Measurements from ENCODE around the gene CFHR4. TPM values are rescaled to one million over a fixed set of nuclear protein-coding genes. Genes with fewer than 3 reads are reported as not detected.

The CFHR4 gene
- total RNA-seq, 2 experiments from 2014 or later: not detected

Other genes with a start within 250 kb of the CFHR4 start
- 10 to 100 TPM in 1 of 2 experiments, 1 to 10 TPM in 1; 5.0 to 13.3 TPM for gene CFH, start 236.0 kb upstream of the CFHR4 start, total RNA-seq
- gene CFHR3, start 113.2 kb upstream of the CFHR4 start, total RNA-seq: not detected
- not detected for gene CFHR1, start 68.3 kb upstream of the CFHR4 start, total RNA-seq
- not detected for gene CFHR2, start 55.7 kb downstream of the CFHR4 start, total RNA-seq
- gene CFHR5, start 89.5 kb downstream of the CFHR4 start, total RNA-seq: not detected
- gene F13B, start 179.2 kb downstream of the CFHR4 start, total RNA-seq: not detected